Caco-2 (cell line): ENCODE data around the gene ATP8B4. TPM values are rescaled to one million over a fixed set of nuclear protein-coding genes. Genes with fewer than 3 reads are reported as not detected.

ENCODE experiments used
- BruUV-seq: library from RNA; stranded (reverse); fragments of 400-500 nt; replicated peaks from 2 replicates; lab custom pipeline; 2021; lab: Mats Ljungman, UMichigan
- CTCF ChIA-PET: fragments of 300-600 bp; sonication (Branson Sonifier 250); formaldehyde crosslinking; loops from one replicate; lab custom pipeline; 2022; ENCODE audit warnings: antibody characterized with exemption; lab: Charles Lee
- POLR2A ChIA-PET: fragments of 300-600 bp; sonication (Branson Sonifier 250); formaldehyde crosslinking; loops from one replicate; lab custom pipeline; 2022; ENCODE audit warnings: antibody characterized with exemption; lab: Charles Lee
- DNase-seq, 2 experiments: peaks; one replicate each; pipeline versions ENCODE4 v3.0.0 to v3.0.0-alpha.2; 2020 to 2022
- H3K27me3 ChIP-seq: replicated peaks from 2 replicates; pipeline ENCODE4 v1.6.0; 2011; ENCODE audit warnings: low read length; ENCODE audit not compliant: control insufficient read depth, insufficient read depth
- H3K36me3 ChIP-seq: 2 replicates; pipeline ENCODE4 v1.5.1; 2011; ENCODE audit warnings: low read length; ENCODE audit not compliant: control insufficient read depth, insufficient read depth
- H3K4me1 ChIP-seq: fragments of 250-450 bp; sonication (Bioruptor Pico); 2 replicates; pipeline ENCODE4 v1.5.1; 2020; ENCODE audit warnings: mild to moderate bottlenecking
- H3K4me3 ChIP-seq: 2 replicates; pipeline ENCODE4 v1.5.1; 2011; ENCODE audit warnings: low read depth, mild to moderate bottlenecking, control low read depth, low read length
- H3K9me3 ChIP-seq: fragments of 250-450 bp; sonication (Bioruptor Pico); 2 replicates; pipeline ENCODE4 v1.5.1; 2020; ENCODE audit warnings: mild to moderate bottlenecking, moderate library complexity
- H3K27ac Mint-ChIP-seq: one replicate; pipeline ENCODE4 v1.8.0; 2022; ENCODE audit warnings: mixed read lengths; ENCODE audit not compliant: unreplicated experiment
- H3K27me3 Mint-ChIP-seq: one replicate; pipeline ENCODE4 v1.8.0; 2022; ENCODE audit warnings: mixed read lengths; ENCODE audit not compliant: insufficient read depth, unreplicated experiment
- H3K36me3 Mint-ChIP-seq: one replicate; pipeline ENCODE4 v1.8.0; 2022; ENCODE audit warnings: mild to moderate bottlenecking, mixed read lengths; ENCODE audit not compliant: insufficient read depth, unreplicated experiment
- H3K4me1 Mint-ChIP-seq: one replicate; pipeline ENCODE4 v1.8.0; 2022; ENCODE audit warnings: low read depth, mixed read lengths; ENCODE audit not compliant: unreplicated experiment
- H3K4me3 Mint-ChIP-seq: one replicate; pipeline ENCODE4 v1.8.0; 2022; ENCODE audit warnings: mild to moderate bottlenecking, moderate library complexity, mixed read lengths; ENCODE audit not compliant: unreplicated experiment
- H3K9me3 Mint-ChIP-seq: one replicate; pipeline ENCODE4 v1.8.0; 2022; ENCODE audit warnings: mixed read lengths; ENCODE audit not compliant: unreplicated experiment
- CTCF ChIP-seq, 2 experiments: fragments of 200-600 bp in 1 of 2; IDR thresholded peaks; 1 replicate in 1 of 2; 2 replicates in 1 of 2; pipeline versions ENCODE4 v1.5.1 to v1.8.0; 2011 to 2022; ENCODE audit warnings: antibody characterized with exemption in 1 of 2, control low read depth in 1 of 2, inconsistent platforms in 1 of 2, low read depth in 1 of 2, low read length in 1 of 2, mild to moderate bottlenecking in 1 of 2, moderate library complexity in 1 of 2; ENCODE audit not compliant: insufficient read depth in 1 of 2, severe bottlenecking in 1 of 2, unreplicated experiment in 1 of 2
- intact Hi-C: fragments of 100-400 bp; cut with micrococcal nuclease; formaldehyde crosslinking; loops from one replicate; pipeline ENCODE4 v1.10.0; 2022; ENCODE audit not compliant: unreplicated experiment
- total RNA-seq: library from RNA; stranded (reverse); gene quantifications from 2 replicates; pipeline ENCODE4 v1.2.3, GENCODE V29; 2022

ATP8B4 gene
- total RNA-seq, 1 experiment from 2014 or later: 0.57 TPM

DNA sequence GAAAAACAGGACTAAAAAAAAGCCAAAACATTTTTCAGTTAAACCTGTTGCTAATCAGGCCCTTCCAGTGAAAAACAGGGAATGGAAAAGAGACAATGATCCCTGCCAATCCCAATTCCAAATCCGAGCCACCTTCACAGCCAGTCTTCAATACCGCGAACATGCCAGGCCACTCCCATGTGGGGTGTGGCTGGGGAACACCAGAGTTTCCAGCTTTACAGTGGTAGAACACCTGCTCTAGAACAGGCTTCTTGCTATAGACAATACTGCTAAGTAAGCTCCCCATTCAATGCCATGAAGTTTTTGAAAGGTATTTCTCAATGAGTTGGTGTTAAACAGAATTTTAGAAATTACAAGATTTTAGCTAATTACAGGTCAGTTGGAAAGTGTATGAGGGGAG, 228.3 kb downstream of the ATP8B4 start:
- BruUV-seq: no TSS peak
- POLR2A ChIA-PET: no interaction called here
- H3K27me3 Mint-ChIP-seq: no peaks in the 10 kb centered on the region
- Histone ChIP-seq H3K27me3 (no peaks in the 10 kb centered on the region), H3K4me1 (no peaks in the 10 kb centered on the region), H3K4me3 (no peak overlapping the region), H3K36me3 (no peaks in the 10 kb centered on the region), H3K9me3 (no peaks in the 10 kb centered on the region)
- intact Hi-C loops: no loop called here
- TF ChIP-seq CTCF (IDR thresholded peaks at IDR 0.05; ENCODE audit: insufficient read depth in 1 of 2, low read depth in 1 of 2, low read length in 1 of 2, severe bottlenecking in 1 of 2, unreplicated experiment in 1 of 2): no peak
- no peaks in the 10 kb centered on the region for H3K9me3 Mint-ChIP-seq
- DNase-seq: no peak
- no peak overlapping the region for H3K27ac Mint-ChIP-seq
- H3K4me3 Mint-ChIP-seq: no peak overlapping the region
- H3K4me1 Mint-ChIP-seq: no peaks in the 10 kb centered on the region
- CTCF ChIA-PET: no interaction called here
- H3K36me3 Mint-ChIP-seq: no peaks in the 10 kb centered on the region

- no peaks in the 10 kb centered on the region for H3K27me3 ChIP-seq
- Mint-ChIP-seq H3K27ac (no peak overlapping the region), H3K4me1 (no peaks in the 10 kb centered on the region), H3K4me3 (no peak overlapping the region), H3K9me3 (no peaks in the 10 kb centered on the region), H3K27me3 (no peaks in the 10 kb centered on the region), H3K36me3 (no peaks in the 10 kb centered on the region)
- DNase-seq: no peak
- ChIA-PET POLR2A (no interaction called here), CTCF (no interaction called here)
- TF ChIP-seq CTCF (IDR thresholded peaks at IDR 0.05; ENCODE audit: insufficient read depth in 1 of 2, low read depth in 1 of 2, low read length in 1 of 2, severe bottlenecking in 1 of 2, unreplicated experiment in 1 of 2): no peak
- H3K4me1 ChIP-seq: no peaks in the 10 kb centered on the region
- no TSS peak for BruUV-seq
- no peaks in the 10 kb centered on the region for H3K36me3 ChIP-seq
- intact Hi-C loops: no loop called here
- H3K4me3 ChIP-seq: no peak overlapping the region
- no peaks in the 10 kb centered on the region for H3K9me3 ChIP-seq
Measured at GRCh38 chr15:49889536-49889935, 229.5 kb downstream of the ATP8B4 start.

- H3K4me3 ChIP-seq: no peak overlapping the region
- CTCF ChIA-PET: no interaction called here
- POLR2A ChIA-PET: no interaction called here
- Mint-ChIP-seq H3K4me3 (no peak overlapping the region), H3K36me3 (no peaks in the 10 kb centered on the region), H3K4me1 (no peaks in the 10 kb centered on the region), H3K27ac (no peak overlapping the region), H3K9me3 (no peaks in the 10 kb centered on the region), H3K27me3 (no peaks in the 10 kb centered on the region)
- no peaks in the 10 kb centered on the region for H3K9me3 ChIP-seq
- H3K4me1 ChIP-seq: no peaks in the 10 kb centered on the region
- H3K36me3 ChIP-seq: no peaks in the 10 kb centered on the region
- TF ChIP-seq CTCF (IDR thresholded peaks at IDR 0.05; ENCODE audit: insufficient read depth in 1 of 2, low read depth in 1 of 2, low read length in 1 of 2, severe bottlenecking in 1 of 2, unreplicated experiment in 1 of 2): no peak
- no TSS peak for BruUV-seq
- no peak for DNase-seq
- intact Hi-C loops: no loop called here
- H3K27me3 ChIP-seq: no peaks in the 10 kb centered on the region
Measured at GRCh38 chr15:49888734-49889133, 230.3 kb downstream of the ATP8B4 start.
